Measurements from ENCODE around the gene MXD4. TPM values are rescaled to one million over a fixed set of nuclear protein-coding genes. Genes with fewer than 3 reads are reported as not detected.

Gene MXD4
- total and polyA plus RNA-seq, 12 donors, result 13.9 to 245 (median 96.4) TPM

- Histone ChIP-seq H3K27ac (no peak overlapping the region), H3K4me1 (replicated peaks in 1 of 2) (peaks cover 8 to 14% of the 10 kb centered on the region in 2 donors), H3K27me3 (no peaks in the 10 kb centered on the region), H3K9me3 (replicated peaks in 1 of 3) (no peaks in the 10 kb centered on the region), H3K4me3 (no peak overlapping the region), H3K36me3 (replicated peaks in 1 of 2) (no peaks in the 10 kb centered on the region)
- intact Hi-C loops (cut with DNase I), result no loop called here
- TF ChIP-seq POLR2A (IDR thresholded peaks at IDR 0.05), result no peak
- TF ChIP-seq CTCF (IDR thresholded peaks at IDR 0.05), result no peak
- WGBS, 4 donors, result 77 to 91% (median 80%) methylated on average over 17 to 24 of the region's 24 CpGs
- DNase-seq, result peak in 2 of 7 donors; percentile 18 to 51
Measured at GRCh38 chr4:2290974-2291704, 29.2 kb upstream of the MXD4 start.

- peaks cover 8 to 12% of the 10 kb centered on the region in 2 donors for H3K4me1 ChIP-seq (replicated peaks in 1 of 2)
- H3K9me3 ChIP-seq (replicated peaks in 1 of 3), result no peaks in the 10 kb centered on the region
- TF ChIP-seq CTCF (IDR thresholded peaks at IDR 0.05), result no peak
- TF ChIP-seq POLR2A (IDR thresholded peaks at IDR 0.05), result no peak
- peak in 2 of 7 donors; percentile 15 to 33 for DNase-seq
- H3K27ac ChIP-seq, result no peak overlapping the region
- H3K27me3 ChIP-seq, result no peaks in the 10 kb centered on the region
- WGBS, 4 donors, result 80 to 93% (median 92%) methylated on average over 3 to 9 of the region's 9 CpGs
- H3K4me3 ChIP-seq, result no peak overlapping the region
- no peaks in the 10 kb centered on the region for H3K36me3 ChIP-seq (replicated peaks in 1 of 2)
- intact Hi-C loops (cut with DNase I), result no loop called here
Measured at GRCh38 chr4:2290488-2290887, 28.6 kb upstream of the MXD4 start.

- TF ChIP-seq POLR2A (IDR thresholded peaks at IDR 0.05), result no peak
- no peak for TF ChIP-seq CTCF (IDR thresholded peaks at IDR 0.05)
- WGBS, 4 donors, result 89 to 100% (median 95%) methylated on average over 4 to 11 of the region's 11 CpGs
- H3K27ac ChIP-seq, result no peak overlapping the region
- no peak overlapping the region for H3K4me3 ChIP-seq
- no peaks in the 10 kb centered on the region for H3K9me3 ChIP-seq (replicated peaks in 1 of 3)
- no peaks in the 10 kb centered on the region for H3K36me3 ChIP-seq (replicated peaks in 1 of 2)
- no peaks in the 10 kb centered on the region for H3K27me3 ChIP-seq
- peaks cover 8 to 12% of the 10 kb centered on the region in 2 donors for H3K4me1 ChIP-seq (replicated peaks in 1 of 2)
- intact Hi-C loops (cut with DNase I), result no loop called here
- peak in 1 of 7 donors; percentile 38 for DNase-seq
Measured at GRCh38 chr4:2289955-2290333, 28.0 kb upstream of the MXD4 start.

GRCh38 chr4:2289311-2289954 is 27.5 kb upstream of the MXD4 start:
- H3K9me3 ChIP-seq (replicated peaks in 1 of 3), result no peaks in the 10 kb centered on the region
- intact Hi-C loops (cut with DNase I), result no loop called here
- H3K4me3 ChIP-seq, result no peak overlapping the region
- H3K36me3 ChIP-seq (replicated peaks in 1 of 2), result no peaks in the 10 kb centered on the region
- peak in 3 of 7 donors; percentile 3 to 45 (median 10) for DNase-seq
- WGBS, 4 donors, result 84 to 94% (median 90%) methylated on average over 5 to 14 of the region's 14 CpGs
- peaks cover 8 to 12% of the 10 kb centered on the region in 2 donors for H3K4me1 ChIP-seq (replicated peaks in 1 of 2)
- no peaks in the 10 kb centered on the region for H3K27me3 ChIP-seq
- TF ChIP-seq POLR2A (IDR thresholded peaks at IDR 0.05) (no peak), CTCF (IDR thresholded peaks at IDR 0.05) (no peak)
- H3K27ac ChIP-seq, result no peak overlapping the region

Data from adrenal gland (tissue), 12 donors.